Thyroid gland (tissue), 4 donors: ENCODE data around the gene HES4. TPM values are rescaled to one million over a fixed set of nuclear protein-coding genes. Genes with fewer than 3 reads are reported as not detected.

Experiments used
- DNase-seq, 2 donors: peaks; one replicate each; pipeline ENCODE4 v3.0.0-alpha.2; 2019
- H3K27ac ChIP-seq, 3 donors: fragments of 200-600 bp; sonication (generic); 1 replicate in 2 of 3; 2 replicates in 1 of 3; pipeline ENCODE4 v1.5.1; 2016 to 2019; ENCODE audit warnings: mild to moderate bottlenecking in 1 of 3, moderate library complexity in 1 of 3
- H3K27me3 ChIP-seq: fragments of 200-600 bp; sonication (generic); one replicate; pipeline ENCODE4 v1.5.1; 2019
- H3K36me3 ChIP-seq, 2 donors: fragments of 200-600 bp; sonication (generic); one replicate each; pipeline ENCODE4 v1.5.1; 2016 to 2019
- H3K4me1 ChIP-seq, 2 donors: fragments of 200-600 bp; sonication (generic); one replicate each; pipeline ENCODE4 v1.5.1; 2017 to 2019
- H3K4me3 ChIP-seq, 3 donors: fragments of 200-600 bp; sonication (generic); replicated peaks in 1 of 3; 1 replicate in 2 of 3; 2 replicates in 1 of 3; pipeline ENCODE4 v1.5.1; 2016; ENCODE audit warnings: mild to moderate bottlenecking in 1 of 3
- H3K9me3 ChIP-seq: fragments of 200-600 bp; sonication (generic); one replicate; pipeline ENCODE4 v1.5.1; 2017
- CTCF ChIP-seq, 6 experiments: fragments of 200-600 bp in 3 of 6; fragments of 450-650 bp in 3 of 6; sonication (generic) in 3 of 6; IDR thresholded peaks; one replicate each; pipeline ENCODE4 v1.5.1; 2016 to 2019; ENCODE audit warnings: antibody characterized with exemption in 6 of 6, mild to moderate bottlenecking in 2 of 6, inconsistent platforms in 1 of 6, moderate library complexity in 1 of 6
- POLR2A ChIP-seq, 2 donors: fragments of 450-650 bp; IDR thresholded peaks; one replicate each; pipeline ENCODE4 v1.6.1; 2017; ENCODE audit warnings: antibody characterized with exemption in 2 of 2, mild to moderate bottlenecking in 2 of 2, moderate library complexity in 1 of 2
- WGBS, 2 donors: methylation state at CpG; one replicate each; pipeline ENCODE4 v1.1.5; 2017; 5-methylcytosine and 5-hydroxymethylcytosine counted together
- intact Hi-C: fragments of 100-400 bp; cut with DNase I; formaldehyde crosslinking; loops from one replicate; pipeline ENCODE4 v1.15.1; 2023
- total RNA-seq, 4 donors: library from RNA; depleted of rRNA; stranded (reverse); fragments of >200 nt; gene quantifications; one replicate each; pipeline ENCODE4 v1.2.3, GENCODE V29; 2016

HES4 gene
- total RNA-seq, 4 donors from 2014 or later: 5.0 to 29.2 (median 18.6) TPM

GRCh38 chr1:1003618-1004419, 3.9 kb upstream of the HES4 start:
- intact Hi-C loops: no loop called here
- Histone ChIP-seq H3K27ac (peak overlapping the region in 1 of 3 donors; percentile 44), H3K4me1 (peaks cover 31 to 44% of the 10 kb centered on the region in 2 donors), H3K9me3 (no peaks in the 10 kb centered on the region), H3K27me3 (no peaks in the 10 kb centered on the region), H3K36me3 (no peaks in the 10 kb centered on the region), H3K4me3 (no peak overlapping the region)
- no peak for TF ChIP-seq CTCF (IDR thresholded peaks at IDR 0.05)
- TF ChIP-seq POLR2A (IDR thresholded peaks at IDR 0.05): no peak
- 83 to 84% methylated on average over 14 of the region's 22 CpGs for WGBS, 2 donors
- no peak for DNase-seq

- intact Hi-C loops: no loop called here
- TF ChIP-seq POLR2A (IDR thresholded peaks at IDR 0.05): no peak
- TF ChIP-seq CTCF (IDR thresholded peaks at IDR 0.05): no peak
- peak overlapping the region; percentile 4 to 73 (median 54) for H3K4me3 ChIP-seq
- no peaks in the 10 kb centered on the region for H3K9me3 ChIP-seq
- no peaks in the 10 kb centered on the region for H3K36me3 ChIP-seq
- H3K27ac ChIP-seq: peak overlapping the region; percentile 40 to 97 (median 94)
- H3K27me3 ChIP-seq: no peaks in the 10 kb centered on the region
- WGBS, 2 donors: 0 to 4% methylated on average over 10 to 26 of the region's 58 CpGs
- peaks cover 31 to 51% of the 10 kb centered on the region in 2 donors for H3K4me1 ChIP-seq
- no peak for DNase-seq
These were observed 1.3 kb upstream of the HES4 start for GRCh38 chr1:1001057-1001783.

GRCh38 chr1:1000357-1001056, 610 bp upstream of the HES4 start:
- no peaks in the 10 kb centered on the region for H3K27me3 ChIP-seq
- H3K9me3 ChIP-seq: no peaks in the 10 kb centered on the region
- WGBS, 2 donors: 2 to 20% methylated on average over 1 to 9 of the region's 75 CpGs
- intact Hi-C loops: no loop called here
- H3K4me1 ChIP-seq: peaks cover 26 to 44% of the 10 kb centered on the region in 2 donors
- H3K36me3 ChIP-seq: no peaks in the 10 kb centered on the region
- H3K4me3 ChIP-seq: peak overlapping the region; percentile 38 to 73 (median 54)
- TF ChIP-seq CTCF (IDR thresholded peaks at IDR 0.05) (peak in 2 of 6 experiments; percentile 3 to 33), POLR2A (IDR thresholded peaks at IDR 0.05) (peak; percentile 13 to 26)
- DNase-seq: peak; percentile 61 to 63
- H3K27ac ChIP-seq: peak overlapping the region; percentile 94 to 97 (median 95)

GRCh38 chr1:998995-999724, 737 bp downstream of the HES4 start:
- no CpG with 5 or more reads among the region's 86 CpGs for WGBS, 2 donors
- intact Hi-C loops: no loop called here
- peaks cover 18 to 31% of the 10 kb centered on the region in 2 donors for H3K4me1 ChIP-seq
- no peaks in the 10 kb centered on the region for H3K27me3 ChIP-seq
- H3K27ac ChIP-seq: peak overlapping the region; percentile 36 to 94 (median 75)
- H3K4me3 ChIP-seq: peak overlapping the region in 1 of 3 donors; percentile 73
- DNase-seq: peak in 1 of 2 donors; percentile 30
- TF ChIP-seq POLR2A (IDR thresholded peaks at IDR 0.05) (no peak), CTCF (IDR thresholded peaks at IDR 0.05) (peak in 1 of 6 experiments; percentile 9)
- no peaks in the 10 kb centered on the region for H3K36me3 ChIP-seq
- H3K9me3 ChIP-seq: no peaks in the 10 kb centered on the region
